Retina (tissue), 1 donor: ENCODE data around the gene SCUBE3.

ENCODE experiments used
- DNase-seq: peaks from one replicate; pipeline ENCODE4 v3.0.0-alpha.2; 2016

Gene SCUBE3

DNA sequence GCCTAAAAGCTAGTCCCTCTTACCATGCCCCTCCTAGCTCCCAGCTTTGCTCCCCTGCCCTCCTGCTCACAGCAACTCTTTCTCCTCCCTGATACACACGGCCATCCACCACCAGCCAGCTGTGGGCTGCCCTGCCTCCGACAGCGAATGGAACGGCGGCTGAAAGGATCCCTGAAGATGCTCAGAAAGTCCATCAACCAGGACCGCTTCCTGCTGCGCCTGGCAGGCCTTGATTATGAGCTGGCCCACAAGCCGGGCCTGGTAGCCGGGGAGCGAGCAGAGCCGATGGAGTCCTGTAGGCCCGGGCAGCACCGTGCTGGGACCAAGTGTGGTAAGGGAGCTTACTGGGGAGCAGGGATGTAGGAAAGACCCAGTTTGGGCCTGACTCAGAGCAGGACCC is 29.1 kb downstream of the SCUBE3 start:
- DNase-seq = no peak

DNA sequence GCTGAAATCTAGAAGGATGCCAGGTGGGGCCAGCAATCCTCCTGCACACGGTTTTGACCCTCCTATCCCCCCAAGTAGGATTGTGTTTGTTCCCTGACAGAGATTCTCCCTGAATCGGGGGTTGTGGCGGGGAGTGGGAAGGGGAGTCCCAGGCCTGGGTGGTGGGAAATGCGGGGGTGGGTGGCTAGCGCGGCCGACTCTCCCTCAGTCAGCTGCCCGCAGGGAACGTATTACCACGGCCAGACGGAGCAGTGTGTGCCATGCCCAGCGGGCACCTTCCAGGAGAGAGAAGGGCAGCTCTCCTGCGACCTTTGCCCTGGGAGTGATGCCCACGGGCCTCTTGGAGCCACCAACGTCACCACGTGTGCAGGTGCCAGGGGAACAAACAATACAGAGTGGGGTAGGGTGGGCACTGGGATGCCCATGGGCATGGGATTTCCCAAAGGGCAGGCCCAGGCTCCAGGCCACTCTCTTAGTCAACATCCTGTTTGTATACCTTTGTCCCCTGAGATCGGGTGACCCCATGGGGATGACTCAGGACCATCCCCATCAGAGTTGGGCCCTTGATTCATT is 29.7 kb downstream of the SCUBE3 start:
- no peak for DNase-seq

- no peak for DNase-seq
Observed at GRCh38 chr6:35244551-35244950, 30.8 kb downstream of the SCUBE3 start.

DNA sequence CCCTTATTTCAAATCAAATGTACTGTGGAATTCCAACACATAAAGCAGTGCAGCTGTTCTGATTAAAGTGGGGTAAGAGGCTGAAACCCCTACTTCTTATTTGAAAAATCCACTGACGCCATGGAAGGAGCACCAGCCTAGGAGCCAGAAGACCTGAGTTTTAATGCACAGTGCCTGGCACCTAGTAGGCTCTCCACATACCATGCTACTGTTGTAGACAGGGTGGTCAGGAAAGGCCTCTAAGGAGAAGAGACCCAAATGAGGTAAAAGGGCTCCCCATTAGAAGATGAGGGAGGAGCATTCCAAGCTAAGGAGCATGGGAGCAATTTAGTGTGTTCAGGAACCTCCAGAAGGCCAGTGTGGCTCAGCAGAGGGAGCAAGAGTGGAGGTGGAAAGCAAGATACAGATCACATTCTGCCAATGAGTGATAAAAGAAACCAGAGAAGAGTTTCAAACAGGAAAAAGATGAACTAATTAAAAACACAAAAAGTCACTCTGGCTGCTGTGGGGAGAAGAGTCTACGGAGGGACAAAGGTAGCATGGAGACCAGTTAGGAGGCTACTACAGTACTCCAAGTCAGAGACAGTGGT is 34.0 kb downstream of the SCUBE3 start:
- no peak for DNase-seq

DNA sequence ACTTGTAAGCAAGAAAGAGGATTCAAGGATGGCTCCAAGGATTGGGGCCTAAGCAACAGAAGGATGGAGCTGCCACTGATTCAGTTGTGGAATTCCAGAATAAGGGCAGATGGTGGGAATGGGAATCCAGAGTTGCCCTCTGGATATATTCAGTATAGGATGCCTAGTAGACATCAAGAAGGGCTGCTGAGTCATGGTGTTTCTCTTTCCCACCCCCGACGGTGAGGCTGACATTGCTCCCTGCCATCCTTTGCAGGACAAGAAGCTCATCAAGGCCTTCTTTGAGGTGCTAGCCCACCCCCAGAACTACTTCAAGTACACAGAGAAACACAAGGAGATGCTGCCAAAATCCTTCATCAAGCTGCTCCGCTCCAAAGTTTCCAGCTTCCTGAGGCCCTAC is 34.5 kb downstream of the SCUBE3 start:
- DNase-seq = no peak

DNA sequence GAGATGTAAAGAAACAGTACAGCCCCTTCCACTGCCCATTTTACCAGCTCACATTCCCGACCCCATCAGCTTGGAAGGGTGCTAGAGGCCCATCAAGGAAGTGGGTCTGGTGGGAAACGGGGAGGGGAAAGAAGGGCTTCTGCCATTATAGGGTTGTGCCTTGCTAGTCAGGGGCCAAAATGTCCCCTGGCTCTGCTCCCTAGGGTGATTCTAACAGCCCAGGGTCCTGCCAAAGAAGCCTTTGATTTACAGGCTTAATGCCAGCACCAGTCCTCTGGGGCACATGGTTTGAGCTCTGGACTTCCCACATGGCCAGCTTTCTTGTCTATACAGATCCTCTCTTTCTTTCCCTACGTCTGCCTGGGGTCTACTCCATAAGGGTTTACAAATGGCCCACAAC is 35.2 kb downstream of the SCUBE3 start:
- DNase-seq = no peak

DNA sequence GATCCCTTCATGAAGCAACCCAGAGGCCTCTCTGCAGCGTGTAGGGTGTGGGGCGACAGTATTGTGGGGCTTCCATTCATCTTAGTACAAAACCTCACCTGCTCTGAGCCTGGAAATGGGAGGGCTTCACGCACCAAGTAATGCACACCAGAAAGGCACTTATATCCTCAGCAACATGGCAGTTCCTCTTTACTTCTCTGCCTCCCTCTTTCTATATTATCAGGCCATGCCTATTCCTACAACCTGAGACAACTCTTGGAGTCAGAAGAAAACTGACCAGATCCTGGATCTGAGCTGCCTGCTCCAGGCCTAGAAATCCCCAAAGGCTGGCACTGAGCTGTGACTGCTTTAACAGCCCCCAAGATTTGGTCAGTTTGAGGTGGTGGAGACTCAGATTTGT is 38.2 kb downstream of the SCUBE3 start:
- no peak for DNase-seq

- no peak for DNase-seq
Observed at GRCh38 chr6:35253249-35253648, 39.5 kb downstream of the SCUBE3 start.

DNA sequence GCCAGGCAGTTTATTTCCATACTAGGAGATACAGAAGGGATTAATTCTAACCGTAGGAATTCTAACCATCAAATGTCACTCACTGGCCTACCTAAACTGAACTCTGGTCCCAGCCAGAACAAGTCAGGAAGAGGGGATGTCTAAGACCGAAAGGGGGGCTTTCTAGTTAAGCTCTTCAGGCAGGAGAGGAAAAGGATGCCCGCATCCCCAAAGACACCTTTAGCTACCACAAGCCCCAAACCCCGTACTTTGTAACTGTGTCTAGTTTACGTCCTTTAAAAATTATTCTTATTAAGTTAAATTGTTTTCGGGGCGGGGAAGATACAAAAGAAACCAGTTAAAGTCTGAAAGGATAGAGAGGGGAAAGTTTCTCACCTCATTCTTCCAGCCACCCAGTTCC is 44.6 kb downstream of the SCUBE3 start:
- no peak for DNase-seq

DNA sequence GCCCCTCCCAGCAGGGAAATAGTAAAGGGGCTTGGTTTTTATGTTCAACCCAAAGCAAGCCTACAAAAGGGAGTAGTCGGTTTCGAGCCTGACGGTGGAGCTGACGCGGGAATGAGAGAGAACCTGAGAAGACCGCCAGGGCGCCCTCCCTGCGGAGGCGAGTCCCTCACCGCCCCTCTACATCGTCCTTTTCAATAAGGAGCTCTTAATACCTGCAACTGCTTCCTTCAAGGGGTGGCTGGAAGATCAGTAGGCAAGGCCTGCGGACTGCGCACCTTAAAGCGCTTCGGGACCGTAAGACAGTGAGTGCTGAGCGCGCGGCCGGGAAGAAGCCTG is 45.1 kb downstream of the SCUBE3 start:
- no peak for DNase-seq

- DNase-seq = peak; percentile 100
Observed at GRCh38 chr6:35259194-35259947, 45.6 kb downstream of the SCUBE3 start, which contains the start of gene ZNF76. Gene ZNF76, plus strand, starts transcription at chr6:35259735. Its CDS starts 21,417 bp downstream, at chr6:35281152.

- DNase-seq = peak; percentile 32
Observed at GRCh38 chr6:35259948-35260590, 46.3 kb downstream of the SCUBE3 start.

GRCh38 chr6:35260591-35261570 is 47.1 kb downstream of the SCUBE3 start:
- DNase-seq = no peak

GRCh38 chr6:35262596-35262995 is 48.8 kb downstream of the SCUBE3 start:
- DNase-seq = no peak

- no peak for DNase-seq
Observed at GRCh38 chr6:35264550-35265274, 51.0 kb downstream of the SCUBE3 start.

GRCh38 chr6:35265523-35265922 is 51.8 kb downstream of the SCUBE3 start:
- no peak for DNase-seq

DNA sequence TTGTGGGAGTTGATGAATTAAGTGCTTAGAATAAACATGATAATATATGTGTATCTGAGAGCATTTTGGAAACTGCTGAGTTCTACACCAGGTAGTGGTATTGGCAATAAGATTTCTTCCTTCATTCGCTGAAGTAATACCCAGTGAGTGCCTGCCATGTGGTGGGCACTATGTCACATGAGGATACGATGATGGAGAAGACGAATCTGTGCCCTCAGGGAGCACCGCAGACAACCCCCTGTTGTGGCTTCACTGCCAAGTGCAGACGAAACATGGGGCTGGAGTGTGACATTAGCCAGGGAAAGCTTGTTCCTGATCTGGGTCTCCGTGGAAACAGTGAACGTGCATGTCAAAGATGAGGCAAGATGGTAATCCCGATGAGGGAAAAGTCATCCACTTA is 53.7 kb downstream of the SCUBE3 start:
- no peak for DNase-seq

GRCh38 chr6:35267897-35268296 is 54.1 kb downstream of the SCUBE3 start:
- no peak for DNase-seq

DNA sequence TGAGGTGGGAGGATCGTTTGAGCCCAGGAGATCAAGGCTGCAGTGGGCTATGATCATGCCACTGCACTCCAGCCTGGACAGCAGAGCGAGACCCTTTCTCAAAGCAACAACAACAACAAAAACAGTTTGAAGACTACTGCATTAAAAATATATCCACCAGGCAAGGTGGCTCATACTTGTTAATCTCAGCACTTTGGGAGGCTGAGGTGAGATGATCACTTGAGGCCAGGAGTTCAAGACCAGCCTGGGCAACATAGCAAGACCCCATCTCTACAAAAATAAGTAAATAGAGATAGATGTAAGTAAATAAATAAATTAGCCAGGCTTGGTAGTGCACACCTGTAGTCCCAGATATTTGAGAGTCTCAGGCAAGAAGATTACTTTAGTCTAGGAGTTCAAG is 58.2 kb downstream of the SCUBE3 start:
- DNase-seq = no peak

- no peak for DNase-seq
Observed at GRCh38 chr6:35273822-35274559, 60.2 kb downstream of the SCUBE3 start.

- no peak for DNase-seq
Observed at GRCh38 chr6:35275744-35276260, 62.0 kb downstream of the SCUBE3 start.
